Pancreas (tissue), 10 donors: Measurements from ENCODE around the gene RAB34. TPM values are rescaled to one million over a fixed set of nuclear protein-coding genes. Genes with fewer than 3 reads are reported as not detected.

Experiments
- ATAC-seq, 4 donors: fragments of 200-7000 bp; cut with Tn5 transposase; one replicate each; pipeline versions ENCODE4 v1.8.0 to v1.9.1; 2020; ENCODE audit warnings: mild to moderate bottlenecking in 4 of 4, moderate library complexity in 4 of 4
- DNase-seq, 6 donors: peaks; one replicate each; pipeline ENCODE4 v3.0.0-alpha.2; 2020
- FAIRE-seq: peaks from 2 replicates; lab custom pipeline; 2012; peaks lifted over from hg19 to GRCh38; lab: Jason Lieb, UNC
- H3K27ac ChIP-seq, 4 donors: fragments of 200-600 bp; sonication (generic); 1 replicate in 3 of 4; 2 replicates in 1 of 4; pipeline versions ENCODE4 v1.5.0 to v1.8.0; 2020
- H3K27me3 ChIP-seq, 4 donors: fragments of 200-600 bp; one replicate each; pipeline ENCODE4 v1.8.0; 2021
- H3K36me3 ChIP-seq, 3 donors: fragments of 200-600 bp; sonication (generic) in 1 of 3; one replicate each; pipeline versions ENCODE4 v1.5.0 to v1.8.0; 2020 to 2021
- H3K4me1 ChIP-seq, 3 donors: fragments of 200-600 bp; one replicate each; pipeline ENCODE4 v1.8.0; 2021
- H3K4me3 ChIP-seq, 4 donors: fragments of 200-600 bp; sonication (generic) in 2 of 4; one replicate each; pipeline versions ENCODE4 v1.5.0 to v1.8.0; 2020 to 2021
- H3K9me3 ChIP-seq, 4 donors: fragments of 200-600 bp; one replicate each; pipeline ENCODE4 v1.8.0; 2021
- WGBS, 2 donors: extraction: QIAGEN DNeasy Blood & Tissue Kit; methylation state at CpG; one replicate each; pipeline ENCODE4 v1.1.7; 2013; 5-methylcytosine and 5-hydroxymethylcytosine counted together
- intact Hi-C, 3 donors: fragments of 100-400 bp; cut with DNase I; formaldehyde crosslinking; loops; one replicate each; pipeline versions ENCODE4 v1.11.1 to v1.14.2; 2022
- polyA plus RNA-seq, 2 donors: library from polyadenylated mRNA; stranded (reverse); fragments of 200-250 nt; gene quantifications; one replicate each; pipeline ENCODE4 v1.2.3, GENCODE V29; 2013
- total RNA-seq, 6 donors: library from RNA; stranded (reverse); fragmentation: NEBNext Ultra II Directional in 4 of 6; extraction: Animal tissue kit (Norgen Biotek cat#: 25700) in 4 of 6; gene quantifications; one replicate each; pipeline versions ENCODE4 v1.2.1 to v1.2.4, GENCODE V29; 2021 to 2023
- TF ChIP-seq, protein P1 (sequence below), 4 donors: fragments of 200-600 bp; sonication (generic) in 3 of 4; IDR thresholded peaks; one replicate each; pipeline versions ENCODE4 v1.5.0 to v1.8.0; 2021; ENCODE audit warnings: antibody characterized with exemption in 4 of 4
- donor health status: healthy with polysubstance abuse.
- donor health status: DM: no; HTN: no; CAD: no; lungs with moderate emphysema.
- donor health status: DM: no; HTN: no; CAD: no.
- donor health status: control.
- donor health status: control.
- donor health status: Bipolar disorder and iron deficiency.
- donor health status: DM: yes; HTN: yes; CAD: no.
- donor health status: DM: no; HTN: no; CAD: no.
- donor health status: DM: no; HTN: no; CAD: no.
- donor health status: DM: yes; HTN: yes; CAD: no.

The RAB34 gene
- total and polyA plus RNA-seq, 8 donors, result 0.94 to 17.7 (median 7.1) TPM

DNA sequence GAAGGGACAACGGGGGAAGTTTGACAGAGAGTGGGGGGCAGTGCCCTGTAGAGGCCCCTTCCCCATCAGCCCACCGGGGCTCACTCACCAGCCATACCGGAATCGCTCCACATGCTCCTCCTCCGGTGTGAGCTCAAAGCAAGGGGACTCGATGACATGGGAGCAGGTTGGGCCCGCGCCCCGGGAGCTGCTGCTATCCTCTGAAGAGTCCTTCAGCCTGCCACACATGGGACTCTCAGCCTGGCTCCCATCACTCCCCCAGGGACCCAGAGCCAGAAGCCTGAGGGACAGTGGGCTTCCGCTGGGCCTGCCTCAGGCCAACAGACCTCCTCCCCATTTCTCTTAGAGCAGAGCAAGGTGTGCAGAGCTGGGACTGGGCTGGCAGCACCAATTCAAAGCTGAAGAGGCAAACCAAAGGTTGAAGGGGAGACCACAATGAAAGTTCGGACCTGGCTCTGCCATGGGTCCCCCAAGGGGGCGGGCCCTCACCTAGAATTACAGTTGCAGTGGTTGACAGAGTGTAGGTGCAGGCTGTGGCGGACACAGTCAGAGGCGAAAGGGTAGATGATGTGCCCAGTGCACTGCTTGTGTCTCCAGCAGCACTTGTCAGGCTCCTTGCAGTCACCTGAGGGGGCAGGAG is 13.3 kb downstream of the RAB34 start:
- TF ChIP-seq, protein P1, sequence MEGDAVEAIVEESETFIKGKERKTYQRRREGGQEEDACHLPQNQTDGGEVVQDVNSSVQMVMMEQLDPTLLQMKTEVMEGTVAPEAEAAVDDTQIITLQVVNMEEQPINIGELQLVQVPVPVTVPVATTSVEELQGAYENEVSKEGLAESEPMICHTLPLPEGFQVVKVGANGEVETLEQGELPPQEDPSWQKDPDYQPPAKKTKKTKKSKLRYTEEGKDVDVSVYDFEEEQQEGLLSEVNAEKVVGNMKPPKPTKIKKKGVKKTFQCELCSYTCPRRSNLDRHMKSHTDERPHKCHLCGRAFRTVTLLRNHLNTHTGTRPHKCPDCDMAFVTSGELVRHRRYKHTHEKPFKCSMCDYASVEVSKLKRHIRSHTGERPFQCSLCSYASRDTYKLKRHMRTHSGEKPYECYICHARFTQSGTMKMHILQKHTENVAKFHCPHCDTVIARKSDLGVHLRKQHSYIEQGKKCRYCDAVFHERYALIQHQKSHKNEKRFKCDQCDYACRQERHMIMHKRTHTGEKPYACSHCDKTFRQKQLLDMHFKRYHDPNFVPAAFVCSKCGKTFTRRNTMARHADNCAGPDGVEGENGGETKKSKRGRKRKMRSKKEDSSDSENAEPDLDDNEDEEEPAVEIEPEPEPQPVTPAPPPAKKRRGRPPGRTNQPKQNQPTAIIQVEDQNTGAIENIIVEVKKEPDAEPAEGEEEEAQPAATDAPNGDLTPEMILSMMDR (IDR thresholded peaks at IDR 0.05), result no peak
- Histone ChIP-seq H3K4me1 (no peaks in the 10 kb centered on the region), H3K27me3 (no peaks in the 10 kb centered on the region), H3K36me3 (peaks cover 0 to 31% (median 28%) of the 10 kb centered on the region in 3 donors), H3K27ac (no peak overlapping the region), H3K4me3 (no peak overlapping the region), H3K9me3 (no peaks in the 10 kb centered on the region)
- no peak for ATAC-seq
- intact Hi-C loops, result no loop called here
- 86 to 89% methylated on average over 13 to 14 of the region's 14 CpGs for WGBS, 2 donors
- DNase-seq, result peak in 1 of 6 donors; percentile 60
- no peak for FAIRE-seq

DNA sequence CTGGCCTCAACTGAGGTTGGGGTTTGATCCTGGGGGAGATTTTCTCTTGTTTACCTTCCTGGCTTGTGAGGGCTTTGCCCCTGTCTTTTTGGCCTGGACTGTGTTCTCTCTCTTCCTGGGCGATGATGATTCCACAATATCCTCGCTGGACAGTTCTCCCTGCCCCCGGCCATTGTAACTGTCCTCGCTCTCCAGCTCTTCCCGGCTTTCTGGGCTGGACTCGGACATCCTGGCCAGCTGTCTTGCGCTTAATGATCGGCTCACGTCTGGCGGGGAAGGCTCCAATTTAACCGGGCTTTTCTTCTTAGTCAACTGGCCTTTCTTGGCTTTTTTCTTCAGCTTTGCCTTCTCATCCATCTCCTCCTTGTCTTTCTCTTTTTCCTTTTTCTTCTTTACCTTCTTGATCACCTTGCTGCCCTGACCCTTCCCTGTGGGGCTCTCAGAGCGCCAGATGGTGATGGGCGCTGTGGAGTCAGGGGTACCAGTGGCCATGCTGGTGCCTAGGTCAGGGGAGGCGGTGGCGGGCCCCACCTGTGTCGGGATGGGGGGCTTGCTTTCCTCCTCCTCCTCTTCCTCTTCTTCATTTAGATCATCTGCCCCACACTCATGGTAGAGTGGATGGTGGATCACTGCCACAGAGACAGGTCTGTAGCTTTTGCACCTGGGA is 14.0 kb downstream of the RAB34 start:
- Histone ChIP-seq H3K4me3 (no peak overlapping the region), H3K9me3 (no peaks in the 10 kb centered on the region), H3K27me3 (no peaks in the 10 kb centered on the region), H3K4me1 (no peaks in the 10 kb centered on the region), H3K27ac (no peak overlapping the region), H3K36me3 (peaks cover 0 to 38% (median 33%) of the 10 kb centered on the region in 3 donors)
- 85 to 89% methylated on average over 16 of the region's 16 CpGs for WGBS, 2 donors
- DNase-seq (no peak), FAIRE-seq (no peak), ATAC-seq (no peak)
- TF ChIP-seq, protein P1 (IDR thresholded peaks at IDR 0.05), result no peak
- intact Hi-C loops, result no loop called here

DNA sequence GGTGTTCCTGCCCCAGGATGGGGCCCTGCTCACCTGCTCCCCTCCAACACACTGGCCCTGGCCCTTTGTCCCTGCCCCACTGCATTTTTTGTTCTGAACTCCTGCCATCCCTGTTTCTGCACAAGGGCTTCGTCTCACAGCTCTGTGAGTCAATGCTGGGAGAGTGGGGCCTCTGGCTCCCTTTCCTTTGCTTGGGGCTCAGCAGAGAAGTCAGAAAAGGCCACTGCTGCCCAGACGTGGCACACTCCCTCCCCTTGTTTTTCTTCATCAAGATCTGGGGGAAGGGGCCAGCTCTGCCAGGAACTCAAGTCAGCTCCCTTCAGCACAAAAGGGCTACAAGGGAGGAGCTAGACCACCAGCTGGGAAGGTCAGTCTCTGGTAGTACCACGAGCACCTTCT is 14.9 kb downstream of the RAB34 start:
- H3K4me3 ChIP-seq, result no peak overlapping the region
- TF ChIP-seq, protein P1 (IDR thresholded peaks at IDR 0.05), result no peak
- intact Hi-C loops, result no loop called here
- H3K4me1 ChIP-seq, result no peaks in the 10 kb centered on the region
- WGBS, 2 donors, result 81 to 92% methylated on average over 3 of the region's 3 CpGs
- H3K27me3 ChIP-seq, result no peaks in the 10 kb centered on the region
- H3K27ac ChIP-seq, result no peak overlapping the region
- H3K36me3 ChIP-seq, result peaks cover 2 to 47% (median 43%) of the 10 kb centered on the region in 3 donors
- no peaks in the 10 kb centered on the region for H3K9me3 ChIP-seq
- ATAC-seq (no peak), FAIRE-seq (no peak), DNase-seq (no peak)

DNA sequence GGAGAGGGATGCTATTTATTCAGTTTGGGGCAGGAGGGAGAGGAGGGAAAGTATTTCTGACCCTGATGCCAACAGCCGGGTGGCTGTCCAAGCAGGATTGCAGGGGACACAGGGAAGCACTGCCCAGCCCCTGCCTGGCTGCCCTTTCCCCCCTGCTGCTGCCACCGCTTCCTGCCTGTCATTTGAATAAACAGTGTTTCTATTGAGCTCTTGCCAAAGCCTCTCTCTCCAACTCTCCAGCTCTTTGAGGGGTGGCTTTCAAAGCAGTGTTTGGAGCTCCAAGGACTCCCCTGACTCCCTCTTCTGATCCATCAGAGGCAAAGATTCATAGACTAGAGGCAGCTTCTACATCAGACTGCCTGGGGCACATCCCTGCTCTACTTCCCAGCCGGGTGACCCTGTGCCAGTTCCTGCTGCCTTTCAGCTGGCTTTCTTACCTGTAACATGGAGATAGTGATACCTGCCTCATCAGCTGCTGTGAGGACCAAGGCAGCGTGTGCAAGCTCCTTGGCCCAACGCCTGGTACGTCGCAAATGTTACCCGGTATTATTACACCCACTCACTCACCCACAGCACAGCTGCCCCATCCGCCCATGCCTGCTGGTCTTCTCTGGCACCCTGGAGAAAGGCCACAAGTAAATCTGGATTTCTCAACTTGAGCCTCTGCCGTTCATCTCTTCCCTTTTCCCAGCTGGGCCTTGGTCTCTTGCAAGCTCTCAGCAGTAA is 15.5 kb downstream of the RAB34 start:
- no peak for FAIRE-seq
- Histone ChIP-seq H3K27me3 (no peaks in the 10 kb centered on the region), H3K4me3 (no peak overlapping the region), H3K27ac (no peak overlapping the region), H3K9me3 (no peaks in the 10 kb centered on the region), H3K4me1 (no peaks in the 10 kb centered on the region), H3K36me3 (peaks cover 8 to 53% (median 48%) of the 10 kb centered on the region in 3 donors)
- intact Hi-C loops, result no loop called here
- TF ChIP-seq, protein P1 (IDR thresholded peaks at IDR 0.05), result no peak
- WGBS, 2 donors, result 78 to 81% methylated on average over 10 of the region's 10 CpGs
- no peak for ATAC-seq
- no peak for DNase-seq
